ENCODE data around the gene LRP8.
A peak's percentile ranks its signal among the peaks of the same experiment; 100 is the strongest.
"Not testable (repeated sequence)": the region's sequence is repeated elsewhere in the genome, so short reads cannot be mapped to it uniquely, and the experiment has no call there.

LRP8 gene

GRCh38 chr1:53206735-53207379, 121.0 kb downstream of the LRP8 start:
- Histone ChIP-seq H3K9ac (ENCODE audit: low read depth, low read length) (no peak overlapping the region), H3K4me1 (ENCODE audit: control insufficient read depth, insufficient read depth, low read length) (no peaks in the 10 kb centered on the region), H3K27ac (ENCODE audit: low read depth, low read length) (no peak overlapping the region), H3K4me3 (ENCODE audit: low read depth, low read length) (no peak overlapping the region), H3K9me3 (ENCODE audit: control insufficient read depth, insufficient read depth, low read length) (peaks cover 22% of the 10 kb centered on the region), H3K27me3 (ENCODE audit: control insufficient read depth, insufficient read depth, low read length) (no peaks in the 10 kb centered on the region), H3K36me3 (ENCODE audit: control insufficient read depth, insufficient read depth, low read length) (peaks cover 80% of the 10 kb centered on the region)

GRCh38 chr1:53206083-53206685, 121.7 kb downstream of the LRP8 start:
- not testable (repeated sequence) for H3K9ac ChIP-seq (ENCODE audit: low read depth, low read length); H3K27me3 ChIP-seq (ENCODE audit: control insufficient read depth, insufficient read depth, low read length); H3K4me3 ChIP-seq (ENCODE audit: low read depth, low read length); H3K4me1 ChIP-seq (ENCODE audit: control insufficient read depth, insufficient read depth, low read length); H3K27ac ChIP-seq (ENCODE audit: low read depth, low read length)
- Histone ChIP-seq H3K9me3 (ENCODE audit: control insufficient read depth, insufficient read depth, low read length) (peaks cover 22% of the 10 kb centered on the region), H3K36me3 (ENCODE audit: control insufficient read depth, insufficient read depth, low read length) (peaks cover 83% of the 10 kb centered on the region)

GRCh38 chr1:53205496-53205895, 122.4 kb downstream of the LRP8 start:
- not testable (repeated sequence) for H3K27ac ChIP-seq (ENCODE audit: low read depth, low read length); H3K4me1 ChIP-seq (ENCODE audit: control insufficient read depth, insufficient read depth, low read length); H3K4me3 ChIP-seq (ENCODE audit: low read depth, low read length); H3K9ac ChIP-seq (ENCODE audit: low read depth, low read length); H3K27me3 ChIP-seq (ENCODE audit: control insufficient read depth, insufficient read depth, low read length)
- H3K36me3 ChIP-seq (ENCODE audit: control insufficient read depth, insufficient read depth, low read length): peaks cover 83% of the 10 kb centered on the region
- H3K9me3 ChIP-seq (ENCODE audit: control insufficient read depth, insufficient read depth, low read length): peaks cover 22% of the 10 kb centered on the region

GRCh38 chr1:53203466-53203865, 124.4 kb downstream of the LRP8 start:
- Histone ChIP-seq H3K9ac (ENCODE audit: low read depth, low read length) (no peak overlapping the region), H3K9me3 (ENCODE audit: control insufficient read depth, insufficient read depth, low read length) (peaks cover 22% of the 10 kb centered on the region), H3K4me1 (ENCODE audit: control insufficient read depth, insufficient read depth, low read length) (no peaks in the 10 kb centered on the region), H3K4me3 (ENCODE audit: low read depth, low read length) (no peak overlapping the region), H3K36me3 (ENCODE audit: control insufficient read depth, insufficient read depth, low read length) (peaks cover 69% of the 10 kb centered on the region), H3K27ac (ENCODE audit: low read depth, low read length) (no peak overlapping the region), H3K27me3 (ENCODE audit: control insufficient read depth, insufficient read depth, low read length) (no peaks in the 10 kb centered on the region)

GRCh38 chr1:53198241-53198651, 129.6 kb downstream of the LRP8 start:
- H3K4me3 ChIP-seq (ENCODE audit: low read depth, low read length): no peak overlapping the region
- H3K9ac ChIP-seq (ENCODE audit: low read depth, low read length): no peak overlapping the region

GRCh38 chr1:53197291-53198200, 130.3 kb downstream of the LRP8 start:
- peaks cover 16% of the 10 kb centered on the region for H3K4me1 ChIP-seq (ENCODE audit: control insufficient read depth, insufficient read depth, low read length)
- peak overlapping the region; percentile 69 for H3K9ac ChIP-seq (ENCODE audit: low read depth, low read length)
- peaks cover 11% of the 10 kb centered on the region for H3K27me3 ChIP-seq (ENCODE audit: control insufficient read depth, insufficient read depth, low read length)
- peak overlapping the region; percentile 89 for H3K27ac ChIP-seq (ENCODE audit: low read depth, low read length)
- peak overlapping the region; percentile 81 for H3K4me3 ChIP-seq (ENCODE audit: low read depth, low read length)
- H3K9me3 ChIP-seq (ENCODE audit: control insufficient read depth, insufficient read depth, low read length): no peaks in the 10 kb centered on the region
- H3K36me3 ChIP-seq (ENCODE audit: control insufficient read depth, insufficient read depth, low read length): peaks cover 25% of the 10 kb centered on the region

More at GRCh38 chr1:53198241-53198651, 129.6 kb downstream of the LRP8 start:
- peaks cover 32% of the 10 kb centered on the region for H3K36me3 ChIP-seq (ENCODE audit: control insufficient read depth, insufficient read depth, low read length)
- H3K4me1 ChIP-seq (ENCODE audit: control insufficient read depth, insufficient read depth, low read length): peaks cover 16% of the 10 kb centered on the region
- no peak overlapping the region for H3K27ac ChIP-seq (ENCODE audit: low read depth, low read length)
- peaks cover 11% of the 10 kb centered on the region for H3K27me3 ChIP-seq (ENCODE audit: control insufficient read depth, insufficient read depth, low read length)
- no peaks in the 10 kb centered on the region for H3K9me3 ChIP-seq (ENCODE audit: control insufficient read depth, insufficient read depth, low read length)

GRCh38 chr1:53196485-53197290, 131.2 kb downstream of the LRP8 start, which contains the start of gene CPT2:
CPT2 (plus strand) TSS chr1:53196824; CDS start chr1:53196944, 120 bp downstream.
- no peaks in the 10 kb centered on the region for H3K9me3 ChIP-seq (ENCODE audit: control insufficient read depth, insufficient read depth, low read length)
- peaks cover 16% of the 10 kb centered on the region for H3K4me1 ChIP-seq (ENCODE audit: control insufficient read depth, insufficient read depth, low read length)
- peaks cover 16% of the 10 kb centered on the region; the same call in 1 of the 2 replicates for H3K36me3 ChIP-seq (ENCODE audit: control insufficient read depth, insufficient read depth, low read length)
- peak within 1 kb of the TSS; percentile 89 for H3K27ac ChIP-seq (ENCODE audit: low read depth, low read length)
- H3K27me3 ChIP-seq (ENCODE audit: control insufficient read depth, insufficient read depth, low read length): peaks cover 11% of the 10 kb centered on the region
- H3K4me3 ChIP-seq (ENCODE audit: low read depth, low read length): peak within 1 kb of the TSS; percentile 81
- H3K9ac ChIP-seq (ENCODE audit: low read depth, low read length): peak within 1 kb of the TSS; percentile 69

GRCh38 chr1:53196017-53196484, 131.8 kb downstream of the LRP8 start:
- H3K9me3 ChIP-seq (ENCODE audit: control insufficient read depth, insufficient read depth, low read length): no peaks in the 10 kb centered on the region
- no peak overlapping the region for H3K9ac ChIP-seq (ENCODE audit: low read depth, low read length)
- peak overlapping the region; percentile 26 for H3K27ac ChIP-seq (ENCODE audit: low read depth, low read length)
- peaks cover 10% of the 10 kb centered on the region; the same call in 1 of the 2 replicates for H3K36me3 ChIP-seq (ENCODE audit: control insufficient read depth, insufficient read depth, low read length)
- peaks cover 11% of the 10 kb centered on the region for H3K27me3 ChIP-seq (ENCODE audit: control insufficient read depth, insufficient read depth, low read length)
- peaks cover 16% of the 10 kb centered on the region for H3K4me1 ChIP-seq (ENCODE audit: control insufficient read depth, insufficient read depth, low read length)
- H3K4me3 ChIP-seq (ENCODE audit: low read depth, low read length): peak overlapping the region; percentile 81

- Histone ChIP-seq H3K9me3 (ENCODE audit: control insufficient read depth, insufficient read depth, low read length) (no peaks in the 10 kb centered on the region), H3K4me3 (ENCODE audit: low read depth, low read length) (no peak overlapping the region), H3K27ac (ENCODE audit: low read depth, low read length) (no peak overlapping the region), H3K36me3 (ENCODE audit: control insufficient read depth, insufficient read depth, low read length) (0 out of 2 replicates have a peak, but pooled peaks cover 5% of the 10 kb centered on the region), H3K4me1 (ENCODE audit: control insufficient read depth, insufficient read depth, low read length) (peaks cover 16% of the 10 kb centered on the region), H3K9ac (ENCODE audit: low read depth, low read length) (no peak overlapping the region), H3K27me3 (ENCODE audit: control insufficient read depth, insufficient read depth, low read length) (peaks cover 11% of the 10 kb centered on the region)
These were observed 132.4 kb downstream of the LRP8 start for GRCh38 chr1:53195246-53196016.
